MCF 10A (cell line): ENCODE results near the gene SSR2. TPM values are rescaled to one million over a fixed set of nuclear protein-coding genes. Genes with fewer than 3 reads are reported as not detected.

Experiments used
- BruUV-seq: library from RNA; stranded (reverse); fragments of 400-500 nt; replicated peaks from 2 replicates; lab custom pipeline; 2021; lab: Mats Ljungman, UMichigan
- CTCF ChIA-PET: fragments of 300-600 bp; sonication (Branson Sonifier 250); formaldehyde crosslinking; extraction: SDS; loops from one replicate; lab custom pipeline; 2021; ENCODE audit warnings: antibody characterized with exemption, inconsistent platforms; lab: Yijun Ruan, JAX
- POLR2A ChIA-PET: fragments of 300-600, 350-650 bp; sonication (Branson Sonifier 250); formaldehyde crosslinking; extraction: SDS; loops from one replicate; lab custom pipeline; 2020; ENCODE audit warnings: antibody characterized with exemption, inconsistent platforms; lab: Yijun Ruan, JAX
- DNase-seq: peaks from one replicate; pipeline ENCODE4 v3.0.0-alpha.2; 2018; ENCODE audit not compliant: unreplicated experiment
- H3K27ac Mint-ChIP-seq: one replicate; pipeline ENCODE4 v1.8.0; 2022; ENCODE audit warnings: mild to moderate bottlenecking, low read depth, mixed read lengths; ENCODE audit not compliant: unreplicated experiment
- H3K27me3 Mint-ChIP-seq: one replicate; pipeline ENCODE4 v1.8.0; 2022; ENCODE audit warnings: mixed read lengths; ENCODE audit not compliant: insufficient read depth, unreplicated experiment
- H3K36me3 Mint-ChIP-seq: one replicate; pipeline ENCODE4 v1.8.0; 2022; ENCODE audit warnings: mild to moderate bottlenecking, moderate library complexity, mixed read lengths; ENCODE audit not compliant: insufficient read depth, unreplicated experiment
- H3K4me1 Mint-ChIP-seq: one replicate; pipeline ENCODE4 v1.8.0; 2022; ENCODE audit warnings: mixed read lengths; ENCODE audit not compliant: insufficient read depth, unreplicated experiment
- H3K4me3 Mint-ChIP-seq: one replicate; pipeline ENCODE4 v1.8.0; 2022; ENCODE audit warnings: mild to moderate bottlenecking, moderate library complexity, mixed read lengths; ENCODE audit not compliant: unreplicated experiment
- H3K9me3 Mint-ChIP-seq: one replicate; pipeline ENCODE4 v1.8.0; 2022; ENCODE audit warnings: mixed read lengths; ENCODE audit not compliant: unreplicated experiment
- intact Hi-C: fragments of 100-400 bp; cut with micrococcal nuclease; formaldehyde crosslinking; loops from 2 replicates; pipeline ENCODE4 v1.14.1; 2022
- total RNA-seq: library from RNA; stranded (reverse); gene quantifications from 2 replicates; pipeline ENCODE4 v1.2.3, GENCODE V29; 2022
- TF ChIP-seq, protein P1 (sequence below): fragments of 200-600 bp; IDR thresholded peaks from one replicate; pipeline ENCODE4 v1.8.0; 2022; ENCODE audit warnings: antibody characterized with exemption, mild to moderate bottlenecking; ENCODE audit not compliant: unreplicated experiment

SSR2 gene
- total RNA-seq, 1 experiment from 2014 or later: 477 TPM

- no peak for DNase-seq
- intact Hi-C loops: no loop called here
- Mint-ChIP-seq H3K4me3 (no peak overlapping the region), H3K36me3 (no peaks in the 10 kb centered on the region), H3K27ac (no peak overlapping the region), H3K4me1 (peaks cover 19% of the 10 kb centered on the region), H3K9me3 (no peaks in the 10 kb centered on the region), H3K27me3 (no peaks in the 10 kb centered on the region)
- ChIA-PET POLR2A (interaction anchor here (0.8 to 0.9 kb wide), 2 partner anchors 14 to 174 kb away, joined by 3 read pairs; no protein-coding TSS in a partner anchor), CTCF (interaction anchor here (0.6 to 3.5 kb wide), 4 partner anchors 43 to 161 kb away, joined by 3 to 12 read pairs (median 6); partner anchors contain the start of gene SSR2)
- BruUV-seq: no TSS peak
- TF ChIP-seq, protein P1, sequence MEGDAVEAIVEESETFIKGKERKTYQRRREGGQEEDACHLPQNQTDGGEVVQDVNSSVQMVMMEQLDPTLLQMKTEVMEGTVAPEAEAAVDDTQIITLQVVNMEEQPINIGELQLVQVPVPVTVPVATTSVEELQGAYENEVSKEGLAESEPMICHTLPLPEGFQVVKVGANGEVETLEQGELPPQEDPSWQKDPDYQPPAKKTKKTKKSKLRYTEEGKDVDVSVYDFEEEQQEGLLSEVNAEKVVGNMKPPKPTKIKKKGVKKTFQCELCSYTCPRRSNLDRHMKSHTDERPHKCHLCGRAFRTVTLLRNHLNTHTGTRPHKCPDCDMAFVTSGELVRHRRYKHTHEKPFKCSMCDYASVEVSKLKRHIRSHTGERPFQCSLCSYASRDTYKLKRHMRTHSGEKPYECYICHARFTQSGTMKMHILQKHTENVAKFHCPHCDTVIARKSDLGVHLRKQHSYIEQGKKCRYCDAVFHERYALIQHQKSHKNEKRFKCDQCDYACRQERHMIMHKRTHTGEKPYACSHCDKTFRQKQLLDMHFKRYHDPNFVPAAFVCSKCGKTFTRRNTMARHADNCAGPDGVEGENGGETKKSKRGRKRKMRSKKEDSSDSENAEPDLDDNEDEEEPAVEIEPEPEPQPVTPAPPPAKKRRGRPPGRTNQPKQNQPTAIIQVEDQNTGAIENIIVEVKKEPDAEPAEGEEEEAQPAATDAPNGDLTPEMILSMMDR: no peak
These were observed 43.2 kb upstream of the SSR2 start for GRCh38 chr1:156063997-156064285.

DNA sequence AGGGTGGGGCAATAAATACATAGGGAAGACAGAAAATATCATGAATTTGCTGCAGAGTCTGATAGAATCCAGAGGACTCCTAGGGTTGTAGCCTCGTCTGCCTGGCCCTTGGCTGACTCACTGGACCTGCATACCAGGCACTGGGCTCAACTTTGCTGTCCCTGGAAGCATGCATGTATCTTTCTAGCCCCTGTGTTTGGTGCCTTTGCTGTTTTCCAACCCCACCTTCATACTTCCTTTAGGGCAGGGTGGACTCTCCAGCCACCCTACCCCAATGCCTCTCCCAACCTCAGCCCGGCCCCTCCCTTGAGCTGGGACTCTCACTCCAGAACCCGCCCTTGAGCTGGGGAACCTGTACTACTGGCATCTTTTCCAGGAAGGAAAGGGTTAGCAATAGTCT is 41.4 kb upstream of the SSR2 start:
- CTCF ChIA-PET: interaction anchor here (0.7 to 1.6 kb wide), 2 partner anchors 10 to 61 kb away, joined by 4 to 6 read pairs; no protein-coding TSS in a partner anchor
- DNase-seq: no peak
- BruUV-seq: no TSS peak
- peaks cover 5% of the 10 kb centered on the region for H3K36me3 Mint-ChIP-seq
- H3K4me3 Mint-ChIP-seq: no peak overlapping the region
- POLR2A ChIA-PET: no interaction called here
- no peaks in the 10 kb centered on the region for H3K27me3 Mint-ChIP-seq
- H3K4me1 Mint-ChIP-seq: peaks cover 19% of the 10 kb centered on the region
- peak overlapping the region; percentile 20 for H3K27ac Mint-ChIP-seq
- no peaks in the 10 kb centered on the region for H3K9me3 Mint-ChIP-seq
- TF ChIP-seq, protein P1: no peak
- intact Hi-C loops: no loop called here

- Mint-ChIP-seq H3K9me3 (no peaks in the 10 kb centered on the region), H3K27ac (peak within 1 kb of the TSS; percentile 20), H3K27me3 (no peaks in the 10 kb centered on the region), H3K4me1 (peaks cover 24% of the 10 kb centered on the region), H3K36me3 (peaks cover 16% of the 10 kb centered on the region), H3K4me3 (peak within 1 kb of the TSS; percentile 46)
- ChIA-PET CTCF (interaction anchor here (1.2 to 1.6 kb wide), 2 partner anchors 60 to 89 kb away, joined by 3 to 4 read pairs; no protein-coding TSS in a partner anchor), POLR2A (interaction anchor here (0.6 kb wide), 1 partner anchor 545 kb away, joined by 3 read pairs; no protein-coding TSS in a partner anchor)
- TF ChIP-seq, protein P1: no peak
- intact Hi-C loops: no loop called here
- no TSS peak for BruUV-seq
- no peak for DNase-seq
These were observed 40.3 kb upstream of the SSR2 start, which contains the start of gene RAB25 for GRCh38 chr1:156060937-156061636. RAB25 (plus strand) TSS chr1:156061160; CDS start chr1:156061401, 241 bp downstream.

DNA sequence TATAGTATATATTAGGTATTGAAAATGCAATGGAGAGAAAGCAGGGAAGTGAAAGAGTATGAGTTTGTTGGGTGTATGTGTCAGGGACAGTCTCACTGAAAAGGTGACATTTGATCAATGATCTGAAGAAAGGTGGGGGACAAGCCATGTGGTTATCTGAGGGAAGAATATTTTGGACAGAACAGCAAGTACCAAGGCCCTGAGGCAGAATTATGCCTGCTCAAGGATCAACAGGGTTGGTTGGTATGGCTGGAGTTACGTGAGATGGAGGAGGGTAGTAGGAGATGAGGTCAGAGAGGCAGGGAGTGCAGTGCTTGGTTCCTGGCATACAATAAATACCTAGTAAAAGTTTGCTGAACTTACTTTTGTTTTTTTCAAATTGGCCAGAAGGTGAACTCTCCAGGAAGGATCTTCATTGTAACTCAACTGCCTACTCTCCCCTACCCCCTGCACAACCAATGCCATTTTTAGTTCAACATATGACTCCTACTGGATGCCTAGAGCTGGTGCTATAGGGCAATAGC is 35.6 kb upstream of the SSR2 start:
- peaks cover 30% of the 10 kb centered on the region for H3K36me3 Mint-ChIP-seq
- POLR2A ChIA-PET: interaction anchor here (0.6 to 1.2 kb wide), 5 partner anchors 10 to 533 kb away, joined by 3 to 6 read pairs (median 4); partner anchors contain the start of gene PMF1
- CTCF ChIA-PET: interaction anchor here (0.7 to 0.8 kb wide), 2 partner anchors 9 to 54 kb away, joined by 3 to 4 read pairs; no protein-coding TSS in a partner anchor
- no peak overlapping the region for H3K27ac Mint-ChIP-seq
- H3K4me3 Mint-ChIP-seq: no peak overlapping the region
- TF ChIP-seq, protein P1: no peak
- no peaks in the 10 kb centered on the region for H3K9me3 Mint-ChIP-seq
- no peaks in the 10 kb centered on the region for H3K27me3 Mint-ChIP-seq
- BruUV-seq: no TSS peak
- DNase-seq: no peak
- peaks cover 27% of the 10 kb centered on the region for H3K4me1 Mint-ChIP-seq
- intact Hi-C loops: loop anchor here (10.0 kb wide), 1 partner anchor 402 kb away; no protein-coding TSS in a partner anchor
